MM.1S (cell line): ENCODE data around the gene CADM2.

Experiments used
- DNase-seq: peaks from one replicate; pipeline ENCODE4 v3.0.0-alpha.2; 2015
- H2AFZ ChIP-seq: fragments of 300-600 bp; sonication (generic); 2 replicates; pipeline ENCODE4 v1.6.0; 2016; ENCODE audit warnings: antibody characterized with exemption, low read length
- H3F3A ChIP-seq: fragments of 300-600 bp; sonication (generic); 2 replicates; pipeline ENCODE4 v1.6.1; 2016; ENCODE audit warnings: mild to moderate bottlenecking, antibody characterized with exemption, low read length, moderate library complexity, mixed read lengths; ENCODE audit not compliant: insufficient read depth
- H3K27ac ChIP-seq: fragments of 300-600 bp; sonication (generic); 2 replicates; pipeline ENCODE4 v1.5.1; 2016; ENCODE audit warnings: mild to moderate bottlenecking, low read length
- H3K27me3 ChIP-seq: fragments of 300-600 bp; sonication (generic); replicated peaks from 2 replicates; pipeline ENCODE4 v1.6.0; 2016; ENCODE audit warnings: low read length; ENCODE audit not compliant: insufficient read depth
- H3K36me3 ChIP-seq: fragments of 300-600 bp; sonication (generic); replicated peaks from 2 replicates; pipeline ENCODE4 v1.6.1; 2016; ENCODE audit warnings: mild to moderate bottlenecking, low read length, mixed read lengths; ENCODE audit not compliant: insufficient read depth
- H3K4me1 ChIP-seq: fragments of 300-600 bp; sonication (generic); 2 replicates; pipeline ENCODE4 v1.6.1; 2016; ENCODE audit warnings: low read length, mixed read lengths
- H3K4me2 ChIP-seq: fragments of 300-600 bp; sonication (generic); 2 replicates; pipeline ENCODE4 v1.6.0; 2016; ENCODE audit warnings: low read depth, low read length
- H3K4me3 ChIP-seq: fragments of 300-600 bp; sonication (generic); 2 replicates; pipeline ENCODE4 v1.5.1; 2016; ENCODE audit warnings: low read length, mixed read lengths
- H3K79me2 ChIP-seq: fragments of 300-600 bp; sonication (generic); 2 replicates; pipeline ENCODE4 v1.6.1; 2016; ENCODE audit warnings: mixed run types, low read length, mixed read lengths
- H3K9ac ChIP-seq: fragments of 300-600 bp; sonication (generic); 2 replicates; pipeline ENCODE4 v1.6.1; 2016; ENCODE audit warnings: low read length, mixed read lengths
- H3K9me2 ChIP-seq: fragments of 300-600 bp; sonication (generic); replicated peaks from 2 replicates; pipeline ENCODE4 v1.6.1; 2016; ENCODE audit warnings: mild to moderate bottlenecking, low read length, mixed read lengths; ENCODE audit not compliant: insufficient read depth
- H3K9me3 ChIP-seq: fragments of 300-600 bp; sonication (generic); replicated peaks from 2 replicates; pipeline ENCODE4 v1.6.1; 2016; ENCODE audit warnings: mild to moderate bottlenecking, low read length, mixed read lengths; ENCODE audit not compliant: insufficient read depth
- H4K20me1 ChIP-seq: fragments of 300-600 bp; sonication (generic); 2 replicates; pipeline ENCODE4 v1.6.1; 2016; ENCODE audit warnings: mild to moderate bottlenecking, low read length, moderate library complexity, mixed read lengths; ENCODE audit not compliant: insufficient read depth
- CTCF ChIP-seq: fragments of 300-600 bp; sonication (generic); IDR thresholded peaks from 2 replicates; pipeline ENCODE4 v1.5.1; 2016; ENCODE audit warnings: antibody characterized with exemption, low read length, mixed read lengths
- EZH2 ChIP-seq: fragments of 300-600 bp; sonication (generic); optimal IDR thresholded peaks from 2 replicates; pipeline ENCODE3; 2017; ENCODE audit warnings: low read depth, mild to moderate bottlenecking, antibody characterized with exemption, low read length, mixed read lengths
- EZH2phosphoT487 ChIP-seq: fragments of 300-600 bp; sonication (generic); IDR thresholded peaks from 2 replicates; pipeline ENCODE4 v1.6.1; 2018; ENCODE audit warnings: antibody characterized with exemption, low read length

CADM2 gene

GRCh38 chr3:85796140-85796539, 837.4 kb downstream of the CADM2 start:
- no peak overlapping the region for H2AFZ ChIP-seq
- no peak overlapping the region for H3K4me2 ChIP-seq
- H3K9me2 ChIP-seq: no peaks in the 10 kb centered on the region
- TF ChIP-seq EZH2phosphoT487: no peak
- no peak for TF ChIP-seq EZH2
- TF ChIP-seq CTCF: no peak
- H3K4me1 ChIP-seq: no peaks in the 10 kb centered on the region
- no peaks in the 10 kb centered on the region; the same call in 1 of the 2 replicates for H3K9me3 ChIP-seq
- no peaks in the 10 kb centered on the region for H3K27me3 ChIP-seq
- no peak overlapping the region for H3K4me3 ChIP-seq
- H3K9ac ChIP-seq: no peak overlapping the region
- no peaks in the 10 kb centered on the region for H4K20me1 ChIP-seq
- no peaks in the 10 kb centered on the region for H3K36me3 ChIP-seq
- no peaks in the 10 kb centered on the region for H3F3A ChIP-seq
- no peak for DNase-seq
- H3K27ac ChIP-seq: no peak overlapping the region
- no peaks in the 10 kb centered on the region for H3K79me2 ChIP-seq

DNA sequence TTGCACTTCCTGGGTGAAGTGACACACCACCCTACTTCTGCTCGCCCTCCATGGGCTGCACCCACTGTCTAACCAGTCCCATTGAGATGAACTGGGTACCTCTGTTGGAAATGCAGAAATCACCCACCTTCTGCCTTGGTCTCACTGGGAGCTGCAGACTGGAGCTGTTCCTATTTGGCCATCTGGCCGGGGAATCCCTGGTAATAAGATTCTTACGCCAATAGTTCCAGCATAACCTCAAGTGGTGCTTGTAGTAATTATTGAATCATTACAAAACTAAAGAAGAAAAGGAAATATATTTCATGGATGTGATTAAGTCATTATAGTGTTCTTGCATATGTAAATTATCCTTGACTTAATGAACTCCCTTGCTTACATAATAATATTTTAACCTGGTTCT, 841.9 kb downstream of the CADM2 start:
- Histone ChIP-seq H3K9me3 (no peaks in the 10 kb centered on the region), H3K36me3 (no peaks in the 10 kb centered on the region), H3K4me1 (no peaks in the 10 kb centered on the region), H3K9me2 (no peaks in the 10 kb centered on the region), H3K4me2 (no peak overlapping the region), H3K4me3 (no peak overlapping the region), H4K20me1 (no peaks in the 10 kb centered on the region), H3F3A (no peaks in the 10 kb centered on the region), H2AFZ (no peak overlapping the region), H3K79me2 (no peaks in the 10 kb centered on the region), H3K27ac (no peak overlapping the region), H3K9ac (no peak overlapping the region), H3K27me3 (no peaks in the 10 kb centered on the region)
- TF ChIP-seq CTCF (no peak), EZH2phosphoT487 (no peak), EZH2 (no peak)
- DNase-seq: no peak

DNA sequence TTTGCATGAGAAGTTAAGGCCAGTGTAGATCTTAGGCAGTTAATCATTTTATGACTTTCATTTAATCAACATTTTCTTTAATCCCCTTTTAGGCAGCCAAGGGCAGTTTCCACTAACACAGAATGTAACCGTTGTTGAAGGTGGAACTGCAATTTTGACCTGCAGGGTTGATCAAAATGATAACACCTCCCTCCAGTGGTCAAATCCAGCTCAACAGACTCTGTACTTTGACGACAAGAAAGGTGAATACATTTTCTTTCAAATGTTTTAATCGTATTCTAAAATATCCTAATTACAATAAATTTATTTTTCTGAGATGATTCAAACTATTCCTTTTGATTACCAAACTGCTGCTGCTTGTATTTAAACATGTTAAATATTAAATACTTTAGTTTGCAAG, 843.2 kb downstream of the CADM2 start:
- no peak for DNase-seq
- H3K36me3 ChIP-seq: no peaks in the 10 kb centered on the region
- no peak overlapping the region for H3K27ac ChIP-seq
- H3K9ac ChIP-seq: no peak overlapping the region
- TF ChIP-seq CTCF (peak; percentile 19), EZH2 (no peak), EZH2phosphoT487 (no peak)
- no peaks in the 10 kb centered on the region for H3K27me3 ChIP-seq
- no peak overlapping the region for H2AFZ ChIP-seq
- H3K4me2 ChIP-seq: no peak overlapping the region
- no peaks in the 10 kb centered on the region for H3K4me1 ChIP-seq
- H3F3A ChIP-seq: no peaks in the 10 kb centered on the region
- no peaks in the 10 kb centered on the region for H4K20me1 ChIP-seq
- H3K9me2 ChIP-seq: no peaks in the 10 kb centered on the region
- H3K79me2 ChIP-seq: no peaks in the 10 kb centered on the region
- H3K9me3 ChIP-seq: no peaks in the 10 kb centered on the region
- no peak overlapping the region for H3K4me3 ChIP-seq
